GM21723 (cell line): ENCODE results near the gene IL4R.

Experiments used
- ATAC-seq: cut with Tn5 transposase; IDR thresholded peaks from one replicate; pipeline ENCODE4 v1.9.1; 2021; ENCODE audit warnings: mild to moderate bottlenecking, moderate library complexity; ENCODE audit not compliant: unreplicated experiment

IL4R gene

DNA sequence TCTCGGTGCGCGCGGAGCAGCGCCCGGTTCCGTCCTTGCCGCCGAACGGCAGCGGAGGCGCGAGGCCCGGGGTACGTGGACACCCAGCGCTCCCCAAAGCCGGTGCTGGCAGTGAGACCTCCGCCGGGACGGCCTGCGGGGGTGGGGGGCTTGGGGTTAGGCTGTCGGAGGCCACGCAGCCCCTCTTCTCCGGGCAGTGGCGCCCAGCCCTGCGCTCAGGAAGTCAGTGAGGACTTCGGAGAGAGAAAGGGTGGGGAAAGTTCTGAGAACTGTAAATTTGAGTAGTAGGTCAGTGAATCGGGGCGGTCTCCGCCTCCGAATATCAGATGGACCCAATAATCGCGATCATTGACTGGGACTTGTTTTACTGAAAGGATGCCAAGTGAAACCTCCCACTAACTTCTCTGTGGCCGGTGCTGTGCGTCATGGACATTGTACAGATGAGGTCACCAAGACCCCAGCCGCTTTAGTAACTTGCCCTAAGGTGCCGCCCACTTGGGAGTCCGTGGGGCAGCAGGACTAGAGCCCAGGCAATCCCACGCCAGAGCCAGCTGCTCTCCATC, 468 bp downstream of the IL4R start:
- ATAC-seq, result peak; percentile 26

DNA sequence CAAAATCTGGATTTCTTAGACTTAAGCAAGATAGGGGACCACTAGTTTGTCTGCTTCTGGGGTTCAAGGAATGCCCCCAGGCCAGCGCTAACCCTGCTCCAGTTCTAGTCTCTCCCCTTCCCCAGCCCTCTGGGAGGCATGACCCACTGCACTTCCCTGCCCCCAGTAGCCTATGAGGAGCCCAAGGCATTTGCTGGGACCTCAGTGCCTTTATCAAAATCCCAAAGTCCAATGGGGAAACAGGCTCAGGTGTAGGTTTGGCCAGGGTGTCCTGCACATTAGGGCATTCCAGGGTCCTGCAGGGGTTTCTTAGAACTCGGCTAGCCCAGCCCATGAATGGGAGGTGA, 1.2 kb downstream of the IL4R start:
- no peak for ATAC-seq

DNA sequence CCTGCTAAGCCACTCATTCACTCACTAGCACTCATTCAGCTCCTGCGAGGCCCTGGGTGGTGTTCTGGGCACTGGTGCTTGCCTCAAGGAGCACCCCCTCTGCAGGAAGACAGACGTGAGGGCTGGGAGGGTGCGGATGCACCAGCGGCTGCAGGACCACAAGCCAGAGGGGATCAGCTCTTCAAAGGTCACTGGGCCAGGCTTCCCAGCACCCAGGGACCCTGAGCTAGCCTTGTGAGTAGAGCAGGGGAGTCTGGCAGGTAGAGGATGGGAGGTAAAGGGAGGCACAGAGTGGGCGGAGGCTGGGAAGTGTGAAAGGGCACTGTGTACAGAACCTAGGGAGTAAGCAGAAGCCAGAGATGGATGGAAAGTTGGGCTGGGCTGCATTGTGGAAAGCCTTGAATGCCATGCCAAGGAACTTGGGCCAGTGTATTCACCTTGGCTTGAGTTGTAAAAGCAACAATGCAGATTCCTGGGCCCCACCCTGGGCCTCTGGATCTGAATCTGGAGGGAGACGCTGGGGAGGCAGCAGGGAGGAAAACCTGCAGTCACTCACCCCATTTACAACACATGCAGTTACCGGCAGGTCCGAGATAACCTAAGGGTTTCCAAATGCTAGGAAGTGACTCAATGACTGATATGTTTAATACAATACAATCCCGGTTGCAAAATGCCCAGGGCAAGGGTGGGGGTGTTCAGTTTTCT, 1.7 kb downstream of the IL4R start:
- no peak for ATAC-seq

DNA sequence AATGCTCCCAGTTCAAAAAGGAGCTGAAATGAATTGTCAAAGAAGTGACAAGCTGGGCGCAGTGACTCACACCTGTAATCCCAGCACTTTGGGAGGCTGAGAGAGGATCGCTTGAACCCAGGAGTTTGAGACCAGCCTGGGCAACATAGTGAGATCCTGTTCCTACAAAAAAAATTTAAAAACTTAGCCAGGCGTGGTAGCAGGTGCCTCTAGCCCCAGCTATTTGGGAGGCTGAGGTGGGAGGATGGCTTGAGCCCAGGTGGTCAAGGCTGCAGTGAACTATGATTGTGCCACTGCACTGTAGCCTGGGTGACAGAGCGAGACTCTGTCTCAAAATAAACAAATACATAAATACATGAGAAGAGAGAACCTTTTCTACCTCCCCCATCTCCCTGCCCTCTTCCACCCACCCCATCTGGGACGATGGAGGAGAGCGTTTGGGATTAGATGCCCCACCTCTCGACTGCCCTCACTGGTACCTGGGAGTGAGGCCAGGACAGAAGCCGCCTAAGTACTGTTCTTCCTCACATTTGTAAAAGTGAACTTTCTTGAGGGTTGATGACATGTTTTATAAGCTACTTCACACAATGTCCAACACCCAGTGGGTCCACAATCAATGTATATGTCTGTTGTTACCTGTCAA, 2.4 kb downstream of the IL4R start:
- ATAC-seq, result no peak

DNA sequence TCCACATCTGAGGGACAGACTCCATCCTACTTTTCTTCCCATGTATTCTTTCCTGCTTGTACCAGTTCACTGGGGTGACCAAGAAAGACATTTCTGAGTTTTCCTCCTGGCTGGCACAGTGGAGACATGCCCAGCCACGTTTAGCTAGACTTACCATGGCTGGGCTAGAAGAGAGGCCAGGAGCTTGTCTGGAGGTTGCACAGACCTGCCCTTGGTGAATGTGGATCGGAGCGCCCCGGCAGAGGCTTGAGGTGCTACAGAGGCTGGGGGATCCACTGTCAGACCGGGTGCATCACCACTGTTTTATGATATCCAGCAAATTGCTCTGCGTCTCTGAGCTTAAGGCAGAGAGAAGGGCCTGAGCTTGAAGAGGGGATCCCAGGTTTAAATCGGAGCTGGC, 3.5 kb downstream of the IL4R start:
- ATAC-seq, result no peak

DNA sequence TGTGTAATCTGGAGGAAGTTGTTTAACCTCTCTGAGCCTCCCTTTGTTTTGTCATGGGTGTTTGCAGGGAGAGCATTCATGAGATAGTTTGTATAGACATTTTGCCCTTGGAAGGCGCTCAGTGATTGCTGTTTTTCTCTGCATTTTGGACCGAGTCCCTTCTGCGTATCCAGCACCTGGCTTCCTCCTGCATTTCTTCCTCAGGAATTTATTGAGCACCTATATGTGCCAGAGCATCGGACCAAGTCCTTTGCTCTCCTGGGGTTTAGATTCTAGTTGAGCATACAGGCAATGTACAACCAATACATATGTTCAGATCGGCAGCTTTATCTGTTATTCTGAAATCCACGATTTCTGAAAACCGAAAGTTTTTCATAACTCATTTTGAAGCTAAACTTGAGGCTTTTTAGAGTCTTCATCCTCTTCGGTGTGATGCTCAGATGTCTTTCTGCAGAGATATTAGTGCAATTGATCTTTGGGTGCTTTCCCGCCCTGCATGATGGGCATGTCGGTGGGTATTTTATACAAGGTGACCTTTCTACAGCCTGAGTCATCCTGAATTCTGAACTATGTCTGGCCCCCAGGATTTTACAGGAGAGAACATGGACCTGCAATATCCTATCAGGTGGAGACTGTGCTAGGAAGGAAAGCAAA, 4.1 kb downstream of the IL4R start:
- no peak for ATAC-seq

DNA sequence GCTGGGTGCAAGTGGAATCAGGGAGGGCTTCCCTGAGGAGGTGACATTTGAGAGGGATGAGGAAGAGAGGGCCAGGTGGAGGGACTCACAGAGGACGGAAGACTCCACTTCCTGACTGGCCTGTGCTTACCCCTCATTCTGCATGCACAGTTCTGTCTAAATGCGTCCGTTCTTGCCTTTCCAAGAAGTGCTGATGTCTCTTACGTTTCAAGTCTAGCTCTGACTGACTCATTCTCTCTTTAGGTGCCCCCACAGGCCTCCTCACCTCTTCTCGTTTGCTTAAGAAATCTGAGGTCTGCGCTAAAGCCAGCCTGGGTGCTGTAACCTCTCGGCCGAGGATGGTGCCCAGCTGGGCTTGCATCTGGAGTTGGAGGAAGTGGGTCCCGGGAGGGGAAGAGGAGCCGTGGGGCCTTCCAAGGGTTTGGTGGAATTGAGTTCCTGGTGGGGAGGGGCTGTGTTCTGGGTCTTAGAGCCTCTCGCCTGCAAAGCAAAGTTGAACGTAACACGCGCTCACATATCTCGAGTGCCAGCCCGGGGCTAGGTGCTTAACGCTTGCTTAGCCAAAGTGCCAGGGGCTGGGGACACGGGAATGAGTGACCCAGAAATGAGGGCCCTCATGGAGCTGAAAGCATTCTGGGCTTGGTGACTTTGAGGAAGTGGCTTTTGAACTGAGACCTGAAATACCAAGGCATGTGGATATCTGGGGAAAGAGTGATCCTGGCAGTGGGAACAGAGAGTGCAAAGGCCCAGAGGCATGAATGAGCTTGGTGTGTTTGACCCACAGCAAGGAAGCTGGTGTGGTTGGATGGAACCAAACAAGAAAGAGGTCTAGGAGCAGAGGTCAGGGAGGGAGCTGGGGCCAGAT, 4.8 kb downstream of the IL4R start:
- no peak for ATAC-seq

DNA sequence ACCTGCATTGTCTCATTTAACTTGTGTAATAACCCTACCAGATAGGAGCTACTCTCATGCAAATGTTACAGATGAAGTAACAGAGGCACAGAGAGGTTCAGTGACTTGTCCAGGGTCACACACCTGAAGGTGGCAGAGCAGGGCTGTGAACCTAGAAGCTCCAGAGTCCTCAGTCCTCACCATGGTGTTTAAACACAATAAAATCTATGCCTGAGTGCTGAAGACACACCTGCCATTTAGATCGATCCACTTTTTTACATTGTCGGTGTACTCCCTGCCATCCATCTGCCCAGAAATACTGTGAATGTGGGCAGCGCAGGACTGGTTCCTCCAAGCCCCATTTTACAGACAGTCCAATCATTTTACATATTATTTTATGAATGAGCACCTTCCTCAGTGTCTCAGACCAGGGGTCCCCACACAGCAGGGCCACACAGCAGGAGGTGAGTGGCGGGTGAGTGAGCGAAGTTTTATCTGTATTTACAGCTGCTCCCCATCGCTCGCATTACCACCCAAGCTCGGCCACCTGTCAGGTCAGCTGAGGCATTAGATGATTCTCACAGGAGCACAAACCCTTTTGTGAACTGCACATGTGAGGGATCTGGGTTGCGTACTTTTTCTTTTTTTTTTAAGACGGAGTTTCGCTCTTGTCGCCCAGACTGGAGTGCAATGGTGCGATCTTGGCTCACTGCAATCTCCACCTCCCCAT, 5.6 kb downstream of the IL4R start:
- ATAC-seq, result no peak

DNA sequence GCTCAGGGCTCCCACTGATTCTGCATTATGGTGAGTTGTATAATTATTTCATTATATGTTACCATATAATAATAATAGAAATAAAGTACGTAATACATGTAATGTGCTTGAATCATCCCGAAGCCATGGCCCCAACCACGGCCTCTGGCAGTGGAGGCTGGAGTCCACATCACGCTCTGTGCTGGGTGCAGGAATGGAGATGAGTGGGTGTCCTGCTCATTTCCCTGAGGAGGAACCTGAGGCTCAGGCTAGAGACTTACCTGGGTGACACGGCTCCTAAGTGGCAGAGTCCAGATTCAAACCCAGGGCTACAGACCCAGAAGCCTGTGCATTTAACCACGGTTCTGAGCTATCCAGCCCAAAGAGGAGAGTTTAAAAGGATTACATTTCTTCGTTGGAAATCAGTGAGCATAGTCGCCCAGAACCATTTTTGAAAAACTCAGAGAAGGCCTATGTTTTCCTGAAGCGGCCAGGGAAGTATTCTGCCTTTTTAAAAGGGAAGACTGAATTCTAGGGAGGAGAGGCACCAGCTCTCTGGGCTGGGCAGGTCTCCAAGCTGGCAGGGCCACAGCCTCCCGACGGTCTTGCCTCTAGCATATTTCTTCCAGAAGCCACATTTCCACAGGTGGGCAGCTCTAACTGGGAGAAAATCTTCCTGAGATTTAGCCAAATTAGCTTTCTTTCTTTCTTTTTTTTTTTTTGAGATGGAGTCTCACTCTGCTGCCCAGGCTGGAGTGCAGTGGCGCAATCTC, 6.7 kb downstream of the IL4R start:
- ATAC-seq, result no peak

DNA sequence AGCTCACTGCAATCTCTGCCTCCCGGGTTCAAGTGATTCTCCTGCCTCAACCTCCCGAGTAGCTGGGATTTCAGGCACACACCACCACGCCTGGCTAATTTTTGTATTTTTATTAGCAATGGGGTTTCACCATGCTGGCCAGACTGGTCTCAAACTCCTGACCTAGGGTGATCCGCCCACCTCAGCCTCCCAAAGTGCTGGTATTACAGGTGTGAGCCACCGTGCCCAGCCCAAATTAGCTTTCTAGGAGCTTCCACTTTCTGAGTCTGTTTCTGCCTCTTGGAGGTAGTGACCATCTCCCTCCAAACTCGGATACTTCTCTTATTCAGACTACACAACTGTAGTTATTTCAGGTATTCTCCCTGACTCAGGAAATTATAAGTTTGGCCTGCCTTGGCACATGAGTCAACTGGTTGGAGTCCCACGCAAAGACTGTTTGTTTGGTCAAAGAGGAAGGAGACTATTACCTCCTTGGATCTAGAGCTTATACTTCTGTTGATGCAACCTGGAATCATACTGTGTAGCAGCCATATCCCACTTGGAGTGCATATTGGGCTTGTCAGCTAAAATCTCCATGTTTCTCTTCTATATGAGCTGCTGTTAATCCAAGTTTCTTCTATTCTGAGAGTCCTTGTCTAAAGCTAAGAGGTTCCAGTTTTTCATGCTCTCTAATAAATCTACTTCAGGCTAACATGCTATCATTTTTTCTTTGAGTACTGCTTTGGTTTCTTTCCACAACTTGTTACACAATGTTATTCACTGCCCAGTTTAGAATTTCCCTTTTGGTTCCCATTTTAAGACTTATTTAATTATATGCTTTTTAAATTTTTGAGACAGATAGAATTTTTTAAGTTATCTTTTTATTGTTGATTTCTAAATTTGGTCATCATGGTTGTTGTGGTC, 7.5 kb downstream of the IL4R start:
- ATAC-seq, result no peak

DNA sequence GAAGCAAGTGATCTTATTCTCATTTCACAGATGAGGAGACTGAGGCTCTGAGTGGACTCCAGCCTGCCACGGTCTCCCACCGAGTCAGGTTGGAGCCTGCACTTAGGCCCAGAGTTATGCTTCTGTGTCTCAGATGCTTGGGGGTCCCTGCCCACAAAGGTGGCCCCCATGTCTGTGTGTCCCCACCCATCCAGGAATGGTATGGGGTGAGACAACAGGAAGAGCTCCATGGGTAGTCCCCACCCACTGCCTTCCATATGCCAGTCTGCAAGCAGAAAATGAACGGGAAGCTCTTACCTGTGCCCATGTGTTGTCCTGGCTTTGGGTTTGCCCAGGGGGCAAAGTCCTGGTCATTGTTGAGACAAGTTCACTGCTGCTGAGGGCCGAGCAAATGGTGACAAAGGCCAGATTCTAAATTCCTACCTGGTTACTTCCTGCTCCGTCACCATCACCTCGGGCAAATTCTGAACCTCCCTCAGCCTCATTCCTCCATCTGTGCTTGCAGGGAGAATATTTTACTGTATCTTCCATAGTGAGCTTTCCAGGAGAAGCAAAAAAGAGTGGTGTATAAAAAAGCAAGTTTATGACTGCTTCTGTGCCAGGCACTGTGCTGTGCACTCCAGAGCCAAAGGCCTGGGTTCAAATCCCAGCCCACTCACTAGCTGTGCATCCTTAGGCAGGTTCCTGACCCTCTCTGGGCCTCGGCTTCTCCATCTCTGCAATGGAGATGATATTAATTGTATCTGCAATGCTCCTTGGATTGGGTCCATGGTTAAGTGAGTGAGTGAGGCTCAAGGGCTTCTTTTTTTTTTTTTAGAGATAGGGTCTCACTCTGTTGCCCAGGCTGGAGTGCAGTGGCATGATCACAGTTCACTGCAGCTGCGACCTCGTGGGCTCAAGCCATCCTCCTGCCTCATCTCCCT, 9.3 kb downstream of the IL4R start:
- no peak for ATAC-seq

DNA sequence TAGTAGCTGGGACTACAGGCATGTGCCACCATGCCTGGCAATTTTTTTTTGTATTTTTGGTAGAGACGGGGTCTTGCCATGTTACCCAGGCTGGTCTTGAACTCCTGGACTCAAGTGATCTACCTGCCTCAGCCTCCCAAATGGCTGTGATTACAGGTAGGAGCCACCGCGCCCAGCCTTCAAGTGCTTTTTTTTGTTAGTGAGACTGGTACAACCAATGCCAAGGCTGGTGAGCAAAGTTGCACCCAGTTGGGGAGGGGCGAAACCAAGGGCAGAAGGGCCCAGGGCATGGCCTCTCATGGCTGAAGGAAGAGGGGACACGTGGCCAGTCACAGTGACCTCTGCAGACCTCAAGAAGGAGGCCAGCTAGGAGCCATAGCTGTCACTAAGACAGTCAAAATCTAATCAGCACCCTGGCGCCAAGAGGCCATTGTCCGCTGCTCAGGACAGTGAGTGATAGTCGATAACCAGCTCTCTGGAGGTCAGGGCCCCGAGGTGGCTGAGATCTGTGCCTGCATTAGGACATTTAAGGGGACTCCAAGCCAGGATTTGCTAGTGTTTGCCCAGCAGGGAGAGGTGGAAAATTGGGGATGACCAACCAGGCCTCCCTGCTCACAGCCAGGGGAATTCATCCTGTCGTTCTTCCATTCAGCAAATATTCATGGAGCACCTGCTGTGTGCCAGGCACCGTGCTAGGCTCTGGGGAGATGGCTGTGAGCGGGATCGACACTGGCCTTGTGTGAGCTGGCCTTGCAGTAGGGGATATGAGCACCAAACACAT, 10.2 kb downstream of the IL4R start:
- no peak for ATAC-seq

DNA sequence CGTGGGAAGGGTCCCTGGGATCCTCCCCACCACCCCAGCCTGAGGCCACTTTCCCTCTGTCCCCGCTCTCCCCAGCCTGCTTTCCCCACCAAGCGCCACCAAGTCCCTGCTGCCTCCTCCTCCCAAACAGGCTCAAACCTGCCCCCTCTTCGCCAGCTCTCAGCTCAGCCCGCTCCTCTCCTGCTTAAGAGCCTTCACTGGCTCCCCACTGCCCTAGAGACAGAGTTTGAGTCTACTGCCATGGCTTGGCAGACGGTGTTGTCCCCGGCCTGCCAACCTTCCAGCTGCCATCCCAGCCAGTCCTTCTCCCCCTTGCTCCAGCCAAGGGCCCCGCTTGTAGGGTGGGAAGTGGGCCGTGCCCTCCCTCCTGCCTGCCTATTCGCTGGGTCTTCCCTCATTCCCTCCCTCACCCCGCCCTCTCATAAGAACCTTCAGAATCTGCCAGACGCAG, 11.1 kb downstream of the IL4R start:
- no peak for ATAC-seq

DNA sequence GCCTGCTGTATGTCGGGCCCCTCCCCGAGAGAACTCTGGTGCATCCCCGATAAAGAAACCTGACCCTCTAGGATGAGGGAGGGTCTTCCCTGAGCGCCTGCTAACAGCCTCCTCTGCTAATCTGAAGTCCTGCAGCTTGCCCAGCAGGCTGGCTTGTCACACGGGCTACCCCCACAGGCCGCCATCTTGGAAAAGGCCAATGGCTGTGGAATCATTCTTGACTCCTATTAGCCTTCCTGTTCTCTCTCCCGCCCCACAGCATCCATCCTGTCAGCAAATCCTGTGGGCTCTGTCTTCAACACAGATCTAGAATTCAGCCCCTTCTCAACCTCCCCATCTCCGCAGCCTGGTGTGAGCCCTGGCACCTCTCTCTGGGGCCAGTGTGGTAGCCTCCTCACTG, 12.0 kb downstream of the IL4R start:
- ATAC-seq, result no peak

DNA sequence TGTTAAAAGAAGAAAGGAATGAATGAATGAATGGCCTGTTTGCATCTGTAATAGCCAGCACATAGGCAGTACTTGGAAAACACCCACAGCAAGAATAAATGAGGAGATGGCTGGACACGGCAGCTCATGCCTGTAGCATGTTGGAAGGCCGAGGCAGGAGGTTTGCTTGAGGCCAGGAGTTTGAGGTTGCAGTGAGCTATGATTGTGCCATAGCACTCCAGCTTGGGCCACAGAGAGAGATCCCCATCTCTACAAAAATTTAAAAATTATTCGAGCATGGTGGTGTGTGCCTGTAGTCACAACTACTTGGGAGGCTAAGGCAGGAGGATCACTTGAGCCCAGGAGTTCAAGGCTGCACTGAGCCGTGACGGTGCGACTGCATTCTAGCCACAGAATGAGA, 12.5 kb downstream of the IL4R start:
- ATAC-seq, result no peak

DNA sequence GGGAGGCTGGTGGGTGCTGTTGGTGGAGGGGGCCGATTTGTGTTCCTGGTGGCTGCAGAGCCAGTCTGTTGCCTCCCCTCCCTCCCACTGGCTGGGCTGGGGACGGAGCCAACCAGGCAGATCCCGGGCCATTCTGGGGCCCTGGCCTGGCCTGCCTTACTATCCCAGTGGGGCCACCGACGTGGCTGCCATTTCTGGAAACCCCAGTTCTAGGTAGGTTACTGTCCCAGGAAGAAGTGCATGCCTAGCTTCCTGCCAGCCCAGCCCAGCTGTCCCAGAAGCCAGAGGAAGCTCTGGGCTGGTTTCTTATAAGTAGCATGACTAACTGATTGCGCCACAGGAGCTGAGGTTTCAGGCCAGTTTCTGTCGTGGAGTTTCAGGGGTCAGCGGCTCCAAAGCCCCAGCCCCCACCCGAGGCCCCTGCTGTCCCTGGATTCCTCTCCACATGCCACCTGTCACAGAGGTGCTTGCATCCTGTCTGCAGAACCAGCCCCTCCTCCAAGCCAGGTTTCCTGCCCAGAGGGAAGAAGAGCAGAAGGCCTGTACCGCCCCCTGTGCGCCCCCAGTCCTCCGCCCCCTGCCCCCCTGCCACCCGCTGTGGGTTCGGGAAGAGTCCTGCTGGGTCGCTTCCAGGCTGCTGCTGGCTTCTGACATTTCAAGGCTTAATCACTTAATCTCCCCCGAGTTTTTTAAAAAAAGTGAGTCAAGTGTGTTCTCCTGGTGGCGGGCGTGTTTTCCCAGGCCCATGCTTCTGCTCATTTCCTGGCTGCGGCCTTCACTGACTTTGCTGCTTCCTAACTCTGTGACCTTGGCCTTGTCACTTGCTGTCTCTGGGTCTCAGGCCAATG, 13.2 kb downstream of the IL4R start:
- no peak for ATAC-seq
